HepG2 (cell line): ENCODE results near the gene CCL7. TPM values are rescaled to one million over a fixed set of nuclear protein-coding genes. Genes with fewer than 3 reads are reported as not detected.

Experiments used
- ATAC-seq: fragments of 200-7000 bp; cut with Tn5 transposase; 3 replicates; pipeline ENCODE4 v1.9.1; 2020; ENCODE audit warnings: mild to moderate bottlenecking, moderate library complexity
- BruUV-seq: library from RNA; stranded (reverse); fragments of 400-500 nt; replicated peaks from 2 replicates; lab custom pipeline; 2021; lab: Mats Ljungman, UMichigan
- CTCF ChIA-PET: fragments of 300-600 bp; formaldehyde crosslinking; extraction: SDS; loops from one replicate; lab custom pipeline; 2021; ENCODE audit warnings: low total read pairs, inconsistent platforms, low intra/inter-chr PET ratio; lab: Yijun Ruan, JAX
- POLR2A ChIA-PET: fragments of 350-600 bp; sonication (Branson Sonifier 250); formaldehyde crosslinking; loops from one replicate; lab custom pipeline; 2020; ENCODE audit warnings: antibody characterized with exemption, inconsistent platforms; lab: Yijun Ruan, JAX
- DNase-seq: peaks from one replicate; pipeline ENCODE4 v3.0.0-alpha.2; 2015; ENCODE audit warnings: low spot score
- FAIRE-seq: peaks from 3 replicates; lab custom pipeline; 2011; peaks lifted over from hg19 to GRCh38; lab: Jason Lieb, UNC
- H2AFZ ChIP-seq: one replicate; pipeline ENCODE4 v1.6.1; 2011; ENCODE audit warnings: low read length, inconsistent platforms
- H3K27ac ChIP-seq: fragments of 300-600 bp; 3 replicates; pipeline ENCODE4 v1.8.0; 2011; ENCODE audit warnings: mixed run types, mild to moderate bottlenecking, mixed read lengths, low read length, inconsistent platforms; ENCODE audit not compliant: insufficient read depth; ENCODE audit errors: extremely low read length
- H3K27me3 ChIP-seq, 2 experiments: fragments of 200-600 bp in 1 of 2; 2 replicates in 1 of 2; 3 replicates in 1 of 2; pipeline versions ENCODE4 v1.6.0 to v1.8.0; 2011; ENCODE audit warnings: low read length in 2 of 2, mild to moderate bottlenecking in 2 of 2, moderate library complexity in 2 of 2, inconsistent platforms in 1 of 2; ENCODE audit not compliant: insufficient read depth in 2 of 2, control insufficient read depth in 1 of 2
- H3K36me3 ChIP-seq, 2 experiments: fragments of 200-600 bp in 1 of 2; replicated peaks in 1 of 2; 2 replicates in 1 of 2; 3 replicates in 1 of 2; pipeline versions ENCODE4 v1.5.1 to v1.8.0; 2011; ENCODE audit warnings: low read length in 2 of 2, inconsistent platforms in 1 of 2; ENCODE audit not compliant: insufficient read depth in 2 of 2, control insufficient read depth in 1 of 2
- H3K4me1 ChIP-seq: 2 replicates; pipeline ENCODE4 v1.5.1; 2012; ENCODE audit warnings: low read length, inconsistent platforms; ENCODE audit not compliant: insufficient read depth
- H3K4me2 ChIP-seq: 2 replicates; pipeline ENCODE4 v1.6.0; 2011; ENCODE audit warnings: low read depth, low read length, inconsistent platforms
- H3K4me3 ChIP-seq, 3 experiments: fragments of 200-600 bp in 1 of 3; sonication (generic), shearing (Covaris generic) in 1 of 3; replicated peaks in 1 of 3; 2 replicates each; pipeline ENCODE4 v1.5.1; 2011 to 2016; ENCODE audit warnings: low read length in 3 of 3, inconsistent platforms in 2 of 3, low read depth in 2 of 3, mild to moderate bottlenecking in 2 of 3, control low read depth in 1 of 3, mixed read lengths in 1 of 3; ENCODE audit not compliant: insufficient read depth in 1 of 3
- H3K79me2 ChIP-seq: one replicate; pipeline ENCODE4 v1.6.1; 2011; ENCODE audit warnings: low read length, inconsistent platforms; ENCODE audit not compliant: insufficient read depth
- H3K9ac ChIP-seq: 2 replicates; pipeline ENCODE4 v1.6.0; 2011; ENCODE audit warnings: mild to moderate bottlenecking, low read depth, low read length, inconsistent platforms; ENCODE audit not compliant: insufficient read depth
- H3K9me3 ChIP-seq: 2 replicates; pipeline ENCODE4 v1.5.1; 2012; ENCODE audit warnings: mild to moderate bottlenecking, low read length
- H4K20me1 ChIP-seq: 2 replicates; pipeline ENCODE4 v1.6.0; 2011; ENCODE audit warnings: inconsistent platforms, mild to moderate bottlenecking, low read length, moderate library complexity; ENCODE audit not compliant: insufficient read depth
- CREB1 ChIP-seq, 2 experiments: fragments of 450-650 bp in 1 of 2; IDR thresholded peaks; 2 replicates each; pipeline ENCODE4 v1.6.1; 2016 to 2017; ENCODE audit warnings: control low read depth in 1 of 2, mild to moderate bottlenecking in 1 of 2, missing compliant biosample characterization in 1 of 2, missing genetic modification characterization in 1 of 2
- NCOR1 ChIP-seq: fragments of 200-600 bp; sonication (generic); IDR thresholded peaks from 2 replicates; pipeline ENCODE4 v1.7.0; 2017; ENCODE audit warnings: antibody characterized with exemption, low read length, borderline replicate concordance
- SP5 ChIP-seq: IDR thresholded peaks from 2 replicates; pipeline ENCODE4 v1.6.1; 2016; ENCODE audit warnings: low read depth, borderline replicate concordance
- TSC22D2 ChIP-seq: sonication (generic); formaldehyde crosslinking; IDR thresholded peaks from 2 replicates; pipeline ENCODE4 v1.5.1; 2020; ENCODE audit warnings: missing genetic modification reagents, mild to moderate bottlenecking, borderline replicate concordance
- WGBS: methylation state at CpG from one replicate; pipeline ENCODE4 v1.1.6; 2017; ENCODE audit warnings: low lambda C conversion rate; 5-methylcytosine and 5-hydroxymethylcytosine counted together
- in situ Hi-C: cut with HindIII; loops from 2 replicates; pipeline ENCODE4 v1.10.0; 2017; ENCODE audit warnings: low pct_unique_long_range_greater_than_20kb; ENCODE audit not compliant: extremely low pct_ligation_motif_present
- intact Hi-C: fragments of 100-400 bp; cut with micrococcal nuclease; formaldehyde crosslinking; loops from one replicate; pipeline ENCODE4 v1.10.0; 2022; ENCODE audit not compliant: unreplicated experiment
- polyA plus RNA-seq, 8 experiments: library from polyadenylated mRNA; depleted of rRNA in 3 of 8; stranded (reverse) in 7 of 8; unstranded in 1 of 8; fragments of >200 nt; fragmentation: Illumina TruSeq in 4 of 8; extraction: Trizol in 4 of 8; gene quantifications; 2 replicates each; pipeline versions ENCODE4 v1.2.1 to v1.2.3, GENCODE V29; 2011 to 2016; ENCODE audit warnings: low read depth in 4 of 8, missing spikeins in 1 of 8, mixed read lengths in 1 of 8; ENCODE audit not compliant: insufficient read depth in 1 of 8
- total RNA-seq, 5 experiments: library from RNA; depleted of rRNA; stranded (reverse); fragments of >200 nt; fragmentation: Illumina TruSeq; extraction: Trizol; gene quantifications; 2 replicates each; pipeline ENCODE4 v1.2.3, GENCODE V29; 2016; ENCODE audit warnings: low read depth in 1 of 5
- TF ChIP-seq, protein P1 (sequence below): sonication (generic); formaldehyde crosslinking; IDR thresholded peaks from 2 replicates; pipeline ENCODE4 v1.5.0; 2020; ENCODE audit warnings: mild to moderate bottlenecking, missing genetic modification reagents, moderate library complexity
- TF ChIP-seq, protein P2 (sequence below): sonication (generic); formaldehyde crosslinking; IDR thresholded peaks from 2 replicates; pipeline ENCODE4 v1.4.0; 2020; ENCODE audit warnings: missing genetic modification reagents
- TF ChIP-seq, protein P3 (sequence below): fragments of 450-650 bp; IDR thresholded peaks from 2 replicates; pipeline ENCODE4 v1.6.1; 2017; ENCODE audit warnings: mild to moderate bottlenecking
- TF ChIP-seq, protein P4 (sequence below): sonication (generic); formaldehyde crosslinking; IDR thresholded peaks from 2 replicates; pipeline ENCODE4 v1.9.0; 2022; ENCODE audit warnings: missing genetic modification reagents, mild to moderate bottlenecking, borderline replicate concordance

The CCL7 gene
- total and polyA plus RNA-seq, 2 of the 13 experiments (the other 11 are each of a cell fraction or from before 2014, with no cell fraction given) = not detected

DNA sequence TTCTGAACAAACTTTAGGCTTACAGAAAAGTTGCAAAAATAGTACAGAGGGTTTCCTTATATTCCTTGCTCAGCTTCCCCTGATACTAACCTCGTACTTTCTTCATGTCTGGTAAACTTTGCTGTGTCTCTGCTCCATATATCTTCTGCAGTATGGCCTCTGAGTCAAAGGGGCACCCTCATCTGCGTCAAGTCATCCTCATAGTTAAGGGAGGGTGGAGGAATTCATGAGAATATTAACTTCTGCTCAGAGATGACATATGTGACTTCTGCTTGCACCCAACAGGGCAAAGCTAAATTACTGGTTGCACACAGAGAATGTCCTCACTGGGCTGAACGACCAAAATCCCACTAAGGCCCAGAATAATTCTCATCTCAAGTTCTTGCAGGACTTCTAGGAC, 4.3 kb upstream of the CCL7 start (continued):
- TF ChIP-seq, protein P1, sequence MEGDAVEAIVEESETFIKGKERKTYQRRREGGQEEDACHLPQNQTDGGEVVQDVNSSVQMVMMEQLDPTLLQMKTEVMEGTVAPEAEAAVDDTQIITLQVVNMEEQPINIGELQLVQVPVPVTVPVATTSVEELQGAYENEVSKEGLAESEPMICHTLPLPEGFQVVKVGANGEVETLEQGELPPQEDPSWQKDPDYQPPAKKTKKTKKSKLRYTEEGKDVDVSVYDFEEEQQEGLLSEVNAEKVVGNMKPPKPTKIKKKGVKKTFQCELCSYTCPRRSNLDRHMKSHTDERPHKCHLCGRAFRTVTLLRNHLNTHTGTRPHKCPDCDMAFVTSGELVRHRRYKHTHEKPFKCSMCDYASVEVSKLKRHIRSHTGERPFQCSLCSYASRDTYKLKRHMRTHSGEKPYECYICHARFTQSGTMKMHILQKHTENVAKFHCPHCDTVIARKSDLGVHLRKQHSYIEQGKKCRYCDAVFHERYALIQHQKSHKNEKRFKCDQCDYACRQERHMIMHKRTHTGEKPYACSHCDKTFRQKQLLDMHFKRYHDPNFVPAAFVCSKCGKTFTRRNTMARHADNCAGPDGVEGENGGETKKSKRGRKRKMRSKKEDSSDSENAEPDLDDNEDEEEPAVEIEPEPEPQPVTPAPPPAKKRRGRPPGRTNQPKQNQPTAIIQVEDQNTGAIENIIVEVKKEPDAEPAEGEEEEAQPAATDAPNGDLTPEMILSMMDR (CRISPR knock-in tag) = no peak
- TF ChIP-seq, protein P2, sequence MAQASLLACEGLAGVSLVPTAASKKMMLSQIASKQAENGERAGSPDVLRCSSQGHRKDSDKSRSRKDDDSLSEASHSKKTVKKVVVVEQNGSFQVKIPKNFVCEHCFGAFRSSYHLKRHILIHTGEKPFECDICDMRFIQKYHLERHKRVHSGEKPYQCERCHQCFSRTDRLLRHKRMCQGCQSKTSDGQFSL (CRISPR knock-in tag) = no peak
- TF ChIP-seq, protein P3, sequence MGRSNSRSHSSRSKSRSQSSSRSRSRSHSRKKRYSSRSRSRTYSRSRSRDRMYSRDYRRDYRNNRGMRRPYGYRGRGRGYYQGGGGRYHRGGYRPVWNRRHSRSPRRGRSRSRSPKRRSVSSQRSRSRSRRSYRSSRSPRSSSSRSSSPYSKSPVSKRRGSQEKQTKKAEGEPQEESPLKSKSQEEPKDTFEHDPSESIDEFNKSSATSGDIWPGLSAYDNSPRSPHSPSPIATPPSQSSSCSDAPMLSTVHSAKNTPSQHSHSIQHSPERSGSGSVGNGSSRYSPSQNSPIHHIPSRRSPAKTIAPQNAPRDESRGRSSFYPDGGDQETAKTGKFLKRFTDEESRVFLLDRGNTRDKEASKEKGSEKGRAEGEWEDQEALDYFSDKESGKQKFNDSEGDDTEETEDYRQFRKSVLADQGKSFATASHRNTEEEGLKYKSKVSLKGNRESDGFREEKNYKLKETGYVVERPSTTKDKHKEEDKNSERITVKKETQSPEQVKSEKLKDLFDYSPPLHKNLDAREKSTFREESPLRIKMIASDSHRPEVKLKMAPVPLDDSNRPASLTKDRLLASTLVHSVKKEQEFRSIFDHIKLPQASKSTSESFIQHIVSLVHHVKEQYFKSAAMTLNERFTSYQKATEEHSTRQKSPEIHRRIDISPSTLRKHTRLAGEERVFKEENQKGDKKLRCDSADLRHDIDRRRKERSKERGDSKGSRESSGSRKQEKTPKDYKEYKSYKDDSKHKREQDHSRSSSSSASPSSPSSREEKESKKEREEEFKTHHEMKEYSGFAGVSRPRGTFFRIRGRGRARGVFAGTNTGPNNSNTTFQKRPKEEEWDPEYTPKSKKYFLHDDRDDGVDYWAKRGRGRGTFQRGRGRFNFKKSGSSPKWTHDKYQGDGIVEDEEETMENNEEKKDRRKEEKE = no peak
- TF ChIP-seq, protein P4, sequence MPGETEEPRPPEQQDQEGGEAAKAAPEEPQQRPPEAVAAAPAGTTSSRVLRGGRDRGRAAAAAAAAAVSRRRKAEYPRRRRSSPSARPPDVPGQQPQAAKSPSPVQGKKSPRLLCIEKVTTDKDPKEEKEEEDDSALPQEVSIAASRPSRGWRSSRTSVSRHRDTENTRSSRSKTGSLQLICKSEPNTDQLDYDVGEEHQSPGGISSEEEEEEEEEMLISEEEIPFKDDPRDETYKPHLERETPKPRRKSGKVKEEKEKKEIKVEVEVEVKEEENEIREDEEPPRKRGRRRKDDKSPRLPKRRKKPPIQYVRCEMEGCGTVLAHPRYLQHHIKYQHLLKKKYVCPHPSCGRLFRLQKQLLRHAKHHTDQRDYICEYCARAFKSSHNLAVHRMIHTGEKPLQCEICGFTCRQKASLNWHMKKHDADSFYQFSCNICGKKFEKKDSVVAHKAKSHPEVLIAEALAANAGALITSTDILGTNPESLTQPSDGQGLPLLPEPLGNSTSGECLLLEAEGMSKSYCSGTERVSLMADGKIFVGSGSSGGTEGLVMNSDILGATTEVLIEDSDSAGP (CRISPR knock-in tag) = no peak

DNA sequence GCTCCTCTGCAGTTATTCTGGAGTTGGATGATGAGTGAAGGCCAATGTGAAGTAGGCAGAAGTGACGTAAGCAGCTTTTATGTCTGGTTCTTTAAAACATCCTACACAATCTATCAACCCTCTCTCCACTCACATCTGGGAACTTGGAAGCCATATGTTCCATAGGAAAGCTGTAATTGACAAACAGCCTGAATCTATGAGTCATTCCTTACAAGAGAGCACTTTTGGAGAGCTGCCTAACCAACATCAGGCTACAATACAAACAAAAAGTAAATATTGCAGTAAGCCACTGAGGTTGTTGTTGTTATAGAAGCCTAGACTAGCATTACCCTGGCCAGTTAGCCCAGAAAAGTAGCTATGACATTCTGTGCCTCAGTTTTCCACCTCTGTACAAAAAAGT, 5.9 kb downstream of the CCL7 start:
- Histone ChIP-seq H3K9ac (no peak overlapping the region), H3K27me3 (no peaks in the 10 kb centered on the region), H3K4me3 (no peak overlapping the region), H3K9me3 (no peaks in the 10 kb centered on the region), H3K4me2 (no peak overlapping the region), H3K36me3 (no peaks in the 10 kb centered on the region), H3K4me1 (no peaks in the 10 kb centered on the region), H4K20me1 (no peaks in the 10 kb centered on the region), H3K27ac (no peak overlapping the region), H2AFZ (no peak overlapping the region), H3K79me2 (no peaks in the 10 kb centered on the region)
- DNase-seq (no peak), ATAC-seq (no peak), FAIRE-seq (no peak)
- TF ChIP-seq NCOR1 (no peak), CREB1 (IDR thresholded peaks at IDR 0.05) (0 out of 2 replicates have a peak, but pooled peaks have one; percentile 15), CREB1 (CRISPR knock-in tag; IDR thresholded peaks at IDR 0.05) (no peak), TSC22D2 (CRISPR knock-in tag) (no peak), SP5 (CRISPR knock-in tag) (no peak)
- BruUV-seq = no TSS peak
- in situ Hi-C loops (no loop called here), intact Hi-C loops (no loop called here)
- 6% methylated on average over 1 of the region's 1 CpG for whole genome bisulfite sequencing
- POLR2A ChIA-PET = no interaction called here
- CTCF ChIA-PET = no interaction called here
